ENCODE results near the gene LYPD6B.

The LYPD6B gene

DNA sequence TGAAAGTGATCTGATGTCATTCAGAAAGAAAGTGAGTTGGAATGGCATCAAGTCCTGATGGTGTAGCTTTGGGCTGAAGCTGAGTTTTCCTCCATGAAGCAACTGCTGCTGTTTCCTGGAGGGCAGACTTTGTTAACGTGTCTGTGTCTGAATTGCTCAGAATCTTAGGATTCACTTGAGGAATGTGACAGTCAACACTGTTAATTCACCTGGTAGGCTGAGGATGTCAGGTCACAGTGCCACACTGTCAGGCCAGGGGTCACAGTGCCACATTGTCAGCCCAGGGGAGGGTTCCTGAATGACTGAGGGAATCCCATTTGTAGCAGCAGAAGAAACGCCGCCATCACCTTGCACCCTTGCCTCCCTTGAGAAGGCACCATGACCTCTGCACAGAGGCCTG, 39.4 kb downstream of the LYPD6B start:
- Histone ChIP-seq H3K4me1 (ENCODE audit: insufficient read depth, low read length, poor library complexity, severe bottlenecking) (no peaks in the 10 kb centered on the region), H3K79me2 (ENCODE audit: insufficient read depth, low read length) (no peaks in the 10 kb centered on the region), H3K4me2 (ENCODE audit: low read depth, low read length, poor library complexity, severe bottlenecking) (no peak overlapping the region), H2AFZ (ENCODE audit: low read length) (no peak overlapping the region), H3F3A (ENCODE audit: low read depth) (no peaks in the 10 kb centered on the region), H3K9me2 (replicated peaks; ENCODE audit: low read depth, low read length) (no peaks in the 10 kb centered on the region), H3K36me3 (ENCODE audit: insufficient read depth, low read length) (no peaks in the 10 kb centered on the region), H4K20me1 (ENCODE audit: insufficient read depth, low read length, poor library complexity, severe bottlenecking) (no peaks in the 10 kb centered on the region), H3K9ac (ENCODE audit: low read depth, low read length, poor library complexity, severe bottlenecking) (no peak overlapping the region), H3K9me3 (ENCODE audit: insufficient read depth, low read depth, low read length) (no peaks in the 10 kb centered on the region), H3K27me3 (ENCODE audit: insufficient read depth, low read length, poor library complexity, severe bottlenecking) (no peaks in the 10 kb centered on the region), H3K4me3 (ENCODE audit: low read length, poor library complexity, severe bottlenecking) (no peak overlapping the region)
- TF ChIP-seq EZH2phosphoT487 (IDR thresholded peaks at IDR 0.05; ENCODE audit: borderline replicate concordance), result no peak

- no peak overlapping the region for H3K9ac ChIP-seq (ENCODE audit: low read depth, low read length, poor library complexity, severe bottlenecking)
- no peaks in the 10 kb centered on the region for H3K79me2 ChIP-seq (ENCODE audit: insufficient read depth, low read length)
- TF ChIP-seq EZH2phosphoT487 (IDR thresholded peaks at IDR 0.05; ENCODE audit: borderline replicate concordance), result no peak
- TF ChIP-seq, protein P1, sequence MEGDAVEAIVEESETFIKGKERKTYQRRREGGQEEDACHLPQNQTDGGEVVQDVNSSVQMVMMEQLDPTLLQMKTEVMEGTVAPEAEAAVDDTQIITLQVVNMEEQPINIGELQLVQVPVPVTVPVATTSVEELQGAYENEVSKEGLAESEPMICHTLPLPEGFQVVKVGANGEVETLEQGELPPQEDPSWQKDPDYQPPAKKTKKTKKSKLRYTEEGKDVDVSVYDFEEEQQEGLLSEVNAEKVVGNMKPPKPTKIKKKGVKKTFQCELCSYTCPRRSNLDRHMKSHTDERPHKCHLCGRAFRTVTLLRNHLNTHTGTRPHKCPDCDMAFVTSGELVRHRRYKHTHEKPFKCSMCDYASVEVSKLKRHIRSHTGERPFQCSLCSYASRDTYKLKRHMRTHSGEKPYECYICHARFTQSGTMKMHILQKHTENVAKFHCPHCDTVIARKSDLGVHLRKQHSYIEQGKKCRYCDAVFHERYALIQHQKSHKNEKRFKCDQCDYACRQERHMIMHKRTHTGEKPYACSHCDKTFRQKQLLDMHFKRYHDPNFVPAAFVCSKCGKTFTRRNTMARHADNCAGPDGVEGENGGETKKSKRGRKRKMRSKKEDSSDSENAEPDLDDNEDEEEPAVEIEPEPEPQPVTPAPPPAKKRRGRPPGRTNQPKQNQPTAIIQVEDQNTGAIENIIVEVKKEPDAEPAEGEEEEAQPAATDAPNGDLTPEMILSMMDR (conservative IDR thresholded peaks at IDR 0.05; ENCODE audit: low read length), result no peak
- no peak overlapping the region for H2AFZ ChIP-seq (ENCODE audit: low read length)
- H3K9me2 ChIP-seq (replicated peaks; ENCODE audit: low read depth, low read length), result no peaks in the 10 kb centered on the region
- H3K4me2 ChIP-seq (ENCODE audit: low read depth, low read length, poor library complexity, severe bottlenecking), result no peak overlapping the region
- H3K4me1 ChIP-seq (ENCODE audit: insufficient read depth, low read length, poor library complexity, severe bottlenecking), result no peaks in the 10 kb centered on the region
- H3K9me3 ChIP-seq (ENCODE audit: insufficient read depth, low read depth, low read length), result no peaks in the 10 kb centered on the region
- no peaks in the 10 kb centered on the region for H3K27me3 ChIP-seq (ENCODE audit: insufficient read depth, low read length, poor library complexity, severe bottlenecking)
- H4K20me1 ChIP-seq (ENCODE audit: insufficient read depth, low read length, poor library complexity, severe bottlenecking), result no peaks in the 10 kb centered on the region
- no peaks in the 10 kb centered on the region for H3F3A ChIP-seq (ENCODE audit: low read depth)
- H3K4me3 ChIP-seq (ENCODE audit: low read length, poor library complexity, severe bottlenecking), result no peak overlapping the region
- no peaks in the 10 kb centered on the region for H3K36me3 ChIP-seq (ENCODE audit: insufficient read depth, low read length)
Observed at GRCh38 chr2:149080099-149080498, 41.6 kb downstream of the LYPD6B start.

DNA sequence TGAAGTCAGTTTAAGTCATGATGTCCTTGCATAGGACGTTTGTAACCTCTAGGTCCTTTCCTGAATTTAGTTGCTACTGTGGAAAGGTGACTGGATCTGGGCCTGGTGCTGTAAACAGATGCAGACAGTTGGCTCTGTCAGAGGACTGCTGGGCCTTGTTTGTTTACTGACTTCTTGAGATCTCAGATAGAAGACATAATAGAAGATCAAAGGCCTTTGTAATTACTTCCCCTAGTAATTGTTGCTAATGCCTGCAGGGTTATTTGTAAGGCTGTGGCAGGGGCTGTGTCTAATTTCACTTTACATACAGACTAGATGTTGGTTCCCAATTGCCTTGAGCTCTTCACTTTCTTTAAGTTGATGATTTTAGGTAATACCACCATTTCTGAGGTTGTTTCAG, 42.5 kb downstream of the LYPD6B start:
- no peak for TF ChIP-seq EZH2phosphoT487 (IDR thresholded peaks at IDR 0.05; ENCODE audit: borderline replicate concordance)
- TF ChIP-seq, protein P1 (conservative IDR thresholded peaks at IDR 0.05; ENCODE audit: low read length), result no peak
- H3K36me3 ChIP-seq (ENCODE audit: insufficient read depth, low read length), result no peaks in the 10 kb centered on the region
- no peaks in the 10 kb centered on the region for H3K79me2 ChIP-seq (ENCODE audit: insufficient read depth, low read length)
- no peak overlapping the region for H3K4me2 ChIP-seq (ENCODE audit: low read depth, low read length, poor library complexity, severe bottlenecking)
- no peak overlapping the region for H2AFZ ChIP-seq (ENCODE audit: low read length)
- H3K9ac ChIP-seq (ENCODE audit: low read depth, low read length, poor library complexity, severe bottlenecking), result no peak overlapping the region
- H3K27me3 ChIP-seq (ENCODE audit: insufficient read depth, low read length, poor library complexity, severe bottlenecking), result no peaks in the 10 kb centered on the region
- no peaks in the 10 kb centered on the region for H4K20me1 ChIP-seq (ENCODE audit: insufficient read depth, low read length, poor library complexity, severe bottlenecking)
- H3F3A ChIP-seq (ENCODE audit: low read depth), result no peaks in the 10 kb centered on the region
- no peaks in the 10 kb centered on the region for H3K9me2 ChIP-seq (replicated peaks; ENCODE audit: low read depth, low read length)
- H3K4me1 ChIP-seq (ENCODE audit: insufficient read depth, low read length, poor library complexity, severe bottlenecking), result no peaks in the 10 kb centered on the region
- no peak overlapping the region for H3K4me3 ChIP-seq (ENCODE audit: low read length, poor library complexity, severe bottlenecking)
- no peaks in the 10 kb centered on the region for H3K9me3 ChIP-seq (ENCODE audit: insufficient read depth, low read depth, low read length)

DNA sequence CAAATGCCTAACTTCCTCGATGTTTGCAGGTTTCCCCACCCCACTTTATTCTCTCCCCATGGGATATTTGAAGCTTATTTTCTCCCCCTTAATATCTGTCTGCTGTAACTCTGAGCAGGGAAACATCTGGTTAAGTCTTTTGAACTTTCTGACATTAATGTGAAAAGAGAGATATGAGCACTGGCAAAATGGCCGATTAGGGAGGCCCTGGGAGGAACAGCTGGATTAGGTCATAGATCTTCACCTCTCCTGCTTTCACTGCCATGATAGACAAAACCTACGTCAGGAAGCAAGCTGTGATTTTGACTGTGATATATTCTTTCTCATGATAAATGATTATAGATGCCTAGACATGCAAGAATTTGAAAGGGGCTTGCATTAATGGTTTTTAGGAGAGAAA, 43.6 kb downstream of the LYPD6B start:
- H3K27me3 ChIP-seq (ENCODE audit: insufficient read depth, low read length, poor library complexity, severe bottlenecking), result no peaks in the 10 kb centered on the region
- no peak for TF ChIP-seq EZH2phosphoT487 (IDR thresholded peaks at IDR 0.05; ENCODE audit: borderline replicate concordance)
- TF ChIP-seq, protein P1 (conservative IDR thresholded peaks at IDR 0.05; ENCODE audit: low read length), result no peak
- H3K9me2 ChIP-seq (replicated peaks; ENCODE audit: low read depth, low read length), result no peaks in the 10 kb centered on the region
- no peaks in the 10 kb centered on the region for H3K36me3 ChIP-seq (ENCODE audit: insufficient read depth, low read length)
- no peak overlapping the region for H3K4me2 ChIP-seq (ENCODE audit: low read depth, low read length, poor library complexity, severe bottlenecking)
- H3K4me1 ChIP-seq (ENCODE audit: insufficient read depth, low read length, poor library complexity, severe bottlenecking), result no peaks in the 10 kb centered on the region
- no peaks in the 10 kb centered on the region for H3K9me3 ChIP-seq (ENCODE audit: insufficient read depth, low read depth, low read length)
- H3F3A ChIP-seq (ENCODE audit: low read depth), result no peaks in the 10 kb centered on the region
- no peak overlapping the region for H3K4me3 ChIP-seq (ENCODE audit: low read length, poor library complexity, severe bottlenecking)
- no peak overlapping the region for H3K9ac ChIP-seq (ENCODE audit: low read depth, low read length, poor library complexity, severe bottlenecking)
- H4K20me1 ChIP-seq (ENCODE audit: insufficient read depth, low read length, poor library complexity, severe bottlenecking), result no peaks in the 10 kb centered on the region
- H2AFZ ChIP-seq (ENCODE audit: low read length), result no peak overlapping the region
- no peaks in the 10 kb centered on the region for H3K79me2 ChIP-seq (ENCODE audit: insufficient read depth, low read length)

All from Loucy (cell line).